H9 (cell line): ENCODE results near the gene ATP2A1. TPM values are rescaled to one million over a fixed set of nuclear protein-coding genes. Genes with fewer than 3 reads are reported as not detected.

Source experiments
- DNase-seq: peaks from one replicate; pipeline ENCODE4 v3.0.0-alpha.2; 2017
- H2AFZ ChIP-seq: one replicate; pipeline ENCODE4 v1.6.1; 2013; ENCODE audit warnings: mild to moderate bottlenecking, low read length, control low read depth, moderate library complexity
- H2AK5ac ChIP-seq: 2 replicates; pipeline ENCODE4 v1.6.1; 2013; ENCODE audit warnings: low read length, control low read depth, mixed read lengths; ENCODE audit not compliant: insufficient read length
- H2BK120ac ChIP-seq: one replicate; pipeline ENCODE4 v1.6.1; 2013; ENCODE audit warnings: low read depth, mild to moderate bottlenecking, low read length, control low read depth, inconsistent platforms; ENCODE audit not compliant: poor library complexity, severe bottlenecking
- H2BK12ac ChIP-seq: 2 replicates; pipeline ENCODE4 v1.6.1; 2013; ENCODE audit warnings: low read length, control low read depth, mixed read lengths, low read depth; ENCODE audit not compliant: insufficient read length
- H2BK15ac ChIP-seq: 2 replicates; pipeline ENCODE4 v1.6.1; 2013; ENCODE audit warnings: low read depth, low read length, control low read depth
- H2BK20ac ChIP-seq: one replicate; pipeline ENCODE4 v1.6.1; 2013; ENCODE audit warnings: low read depth, mild to moderate bottlenecking, low read length, control low read depth, inconsistent platforms; ENCODE audit not compliant: poor library complexity, severe bottlenecking
- H2BK5ac ChIP-seq: 2 replicates; pipeline ENCODE4 v1.6.1; 2013; ENCODE audit warnings: low read length, control low read depth, mixed read lengths; ENCODE audit not compliant: insufficient read length
- H3K14ac ChIP-seq: 2 replicates; pipeline ENCODE4 v1.6.1; 2013; ENCODE audit warnings: low read length, control low read depth; ENCODE audit not compliant: insufficient read depth
- H3K18ac ChIP-seq: 2 replicates; pipeline ENCODE4 v1.6.1; 2013; ENCODE audit warnings: low read depth, mild to moderate bottlenecking, mixed read lengths, low read length, control low read depth; ENCODE audit not compliant: insufficient read length
- H3K23ac ChIP-seq: 2 replicates; pipeline ENCODE4 v1.6.1; 2013; ENCODE audit warnings: low read length, control low read depth, mixed read lengths, low read depth; ENCODE audit not compliant: insufficient read length
- H3K23me2 ChIP-seq: 2 replicates; pipeline ENCODE4 v1.6.1; 2013; ENCODE audit warnings: low read depth, mild to moderate bottlenecking, mixed read lengths, low read length, control low read depth; ENCODE audit not compliant: insufficient read length, poor library complexity, severe bottlenecking
- H3K27ac ChIP-seq: 2 replicates; pipeline ENCODE4 v1.5.1; 2013; ENCODE audit warnings: low read length, control low read depth, mixed read lengths, low read depth; ENCODE audit not compliant: insufficient read length
- H3K27me3 ChIP-seq: 2 replicates; pipeline ENCODE4 v1.6.1; 2013; ENCODE audit warnings: low read length, control low read depth, inconsistent platforms; ENCODE audit not compliant: insufficient read depth
- H3K4ac ChIP-seq: 2 replicates; pipeline ENCODE4 v1.6.1; 2013; ENCODE audit warnings: low read depth, mild to moderate bottlenecking, control low read depth, inconsistent platforms, low read length, moderate library complexity
- H3K4me1 ChIP-seq: 2 replicates; pipeline ENCODE4 v1.6.1; 2013; ENCODE audit warnings: low read length, control low read depth, inconsistent platforms; ENCODE audit not compliant: insufficient read depth
- H3K4me2 ChIP-seq: 2 replicates; pipeline ENCODE4 v1.6.1; 2013; ENCODE audit warnings: low read length, control low read depth, mixed read lengths; ENCODE audit not compliant: insufficient read length, insufficient read depth
- H3K56ac ChIP-seq: 2 replicates; pipeline ENCODE4 v1.6.1; 2013; ENCODE audit warnings: low read depth, mild to moderate bottlenecking, mixed read lengths, low read length, control low read depth; ENCODE audit not compliant: insufficient read length
- H3K79me1 ChIP-seq: 2 replicates; pipeline ENCODE4 v1.6.1; 2013; ENCODE audit warnings: low read depth, mild to moderate bottlenecking, moderate library complexity, low read length, control low read depth, inconsistent platforms; ENCODE audit not compliant: insufficient read depth, poor library complexity, severe bottlenecking
- H3K79me2 ChIP-seq: 2 replicates; pipeline ENCODE4 v1.6.1; 2013; ENCODE audit warnings: low read length, control low read depth, inconsistent platforms; ENCODE audit not compliant: insufficient read depth
- H3K9ac ChIP-seq: 2 replicates; pipeline ENCODE4 v1.6.1; 2013; ENCODE audit warnings: low read length, control low read depth, mixed read lengths; ENCODE audit not compliant: insufficient read length; ENCODE audit errors: extremely low read depth
- H3K9me3 ChIP-seq: one replicate; pipeline ENCODE4 v1.6.1; 2013; ENCODE audit warnings: low read depth, low read length, inconsistent platforms; ENCODE audit not compliant: control insufficient read depth
- H3T11ph ChIP-seq: one replicate; pipeline ENCODE4 v1.6.1; 2013; ENCODE audit warnings: mild to moderate bottlenecking, low read length, control low read depth, inconsistent platforms
- H4K20me1 ChIP-seq: one replicate; pipeline ENCODE4 v1.6.1; 2013; ENCODE audit not compliant: control insufficient read depth, insufficient read length, insufficient read depth
- H4K5ac ChIP-seq: 2 replicates; pipeline ENCODE4 v1.6.1; 2013; ENCODE audit warnings: low read depth, mild to moderate bottlenecking, mixed read lengths, low read length, control low read depth; ENCODE audit not compliant: insufficient read length
- H4K8ac ChIP-seq: replicated peaks from 2 replicates; pipeline ENCODE4 v1.6.1; 2013; ENCODE audit warnings: low read length, control low read depth, mixed read lengths, low read depth; ENCODE audit not compliant: insufficient read length
- H4K91ac ChIP-seq: 2 replicates; pipeline ENCODE4 v1.6.1; 2013; ENCODE audit warnings: low read depth, mild to moderate bottlenecking, moderate library complexity, mixed read lengths, low read length, control low read depth; ENCODE audit not compliant: insufficient read length
- H3K27ac Mint-ChIP-seq, 3 experiments: 2 replicates in 2 of 3; 3 replicates in 1 of 3; pipeline ENCODE4 v1.8.0; 2020 to 2021; ENCODE audit warnings: mixed read lengths in 3 of 3, mild to moderate bottlenecking in 1 of 3, moderate library complexity in 1 of 3
- H3K27me3 Mint-ChIP-seq: 2 replicates; pipeline ENCODE4 v1.8.0; 2021; ENCODE audit warnings: low read depth, mild to moderate bottlenecking, moderate library complexity, mixed read lengths
- H3K36me3 Mint-ChIP-seq, 3 experiments: 2 replicates in 2 of 3; 3 replicates in 1 of 3; pipeline ENCODE4 v1.8.0; 2020 to 2021; ENCODE audit warnings: low read depth in 3 of 3, mixed read lengths in 3 of 3; ENCODE audit not compliant: insufficient read depth in 1 of 3
- H3K4me1 Mint-ChIP-seq, 2 experiments: 2 replicates each; pipeline ENCODE4 v1.8.0; 2020; ENCODE audit warnings: mixed read lengths in 2 of 2
- H3K4me3 Mint-ChIP-seq, 2 experiments: 2 replicates in 1 of 2; 3 replicates in 1 of 2; pipeline ENCODE4 v1.8.0; 2020 to 2021; ENCODE audit warnings: mild to moderate bottlenecking in 2 of 2, mixed read lengths in 2 of 2, moderate library complexity in 1 of 2
- H3K9me3 Mint-ChIP-seq, 2 experiments: 2 replicates in 1 of 2; 3 replicates in 1 of 2; pipeline ENCODE4 v1.8.0; 2020; ENCODE audit warnings: mild to moderate bottlenecking in 2 of 2, mixed read lengths in 2 of 2, moderate library complexity in 1 of 2
- CTCF ChIP-seq: fragments of 200-600 bp; sonication (generic); conservative IDR thresholded peaks from 3 replicates; pipeline ENCODE4 v1.8.0; 2021; ENCODE audit warnings: antibody characterized with exemption, mild to moderate bottlenecking
- WGBS: extraction: QIAGEN DNeasy Blood & Tissue Kit; methylation state at CpG from one replicate; pipeline ENCODE4 v1.1.7; 2013; ENCODE audit warnings: missing lambda C conversion rate, low lambda C conversion rate, mixed read lengths; ENCODE audit not compliant: insufficient read length; ENCODE audit errors: extremely low coverage; 5-methylcytosine and 5-hydroxymethylcytosine counted together
- total RNA-seq: library from RNA; stranded (reverse); gene quantifications from 2 replicates; pipeline ENCODE4 v1.2.1, GENCODE V29; 2021

ATP2A1 gene
- total RNA-seq, 1 experiment from 2014 or later = 4.6 TPM

DNA sequence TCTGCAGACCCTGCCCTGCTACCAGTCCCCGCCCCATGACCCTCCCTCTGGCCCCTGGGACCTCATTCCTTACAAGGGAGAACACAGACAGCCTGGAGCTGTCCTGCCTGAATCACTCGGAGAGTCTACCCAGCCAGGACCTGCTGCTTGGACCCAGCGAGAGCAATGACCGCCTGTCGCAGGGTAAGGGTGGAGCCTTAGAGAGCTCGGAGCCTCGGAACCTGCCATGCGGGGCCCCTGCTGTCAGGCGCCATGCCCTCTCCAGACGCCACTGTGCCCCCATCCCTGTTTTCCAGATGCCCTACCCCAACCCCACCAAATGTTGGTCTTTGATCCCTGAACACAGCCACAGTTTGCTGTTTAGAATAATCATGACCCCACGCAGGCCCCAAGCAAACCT is 9.1 kb upstream of the ATP2A1 start:
- no peak overlapping the region for H3K27ac Mint-ChIP-seq
- TF ChIP-seq CTCF = no peak
- no peak overlapping the region for H4K5ac ChIP-seq
- no peaks in the 10 kb centered on the region for H3K27me3 ChIP-seq
- H4K8ac ChIP-seq = no peak overlapping the region
- peaks cover 6% of the 10 kb centered on the region for H3K23me2 ChIP-seq
- peaks cover 7% of the 10 kb centered on the region; the same call in 1 of the 2 replicates for H3K79me2 ChIP-seq
- peaks cover 3% of the 10 kb centered on the region for H3K79me1 ChIP-seq
- H3K4me1 ChIP-seq = peaks cover 1% of the 10 kb centered on the region; the same call in 1 of the 2 replicates
- H2BK5ac ChIP-seq = no peak overlapping the region
- no peak overlapping the region for H4K91ac ChIP-seq
- H3K4me1 Mint-ChIP-seq = peaks cover 7 to 16% of the 10 kb centered on the region in 2 experiments
- H3K4me2 ChIP-seq = no peak overlapping the region
- H4K20me1 ChIP-seq = peaks cover 5% of the 10 kb centered on the region
- no peak overlapping the region for H3K14ac ChIP-seq
- H2AFZ ChIP-seq = no peak overlapping the region
- no peak overlapping the region for H2BK120ac ChIP-seq
- H3K18ac ChIP-seq = no peak overlapping the region
- no peak overlapping the region for H2BK15ac ChIP-seq
- no peaks in the 10 kb centered on the region for H3K9me3 ChIP-seq
- no peak overlapping the region for H3K23ac ChIP-seq
- no peak overlapping the region for H2BK12ac ChIP-seq
- H3K27me3 Mint-ChIP-seq = no peaks in the 10 kb centered on the region; the same call in 1 of the 2 replicates
- no peak overlapping the region for H3K4me3 Mint-ChIP-seq
- no peaks in the 10 kb centered on the region; a peak in 1 of 5 replicates for H3K9me3 Mint-ChIP-seq
- H3K36me3 Mint-ChIP-seq = peaks cover 24 to 61% (median 53%) of the 10 kb centered on the region in 3 experiments
- H3K27ac ChIP-seq = no peak overlapping the region
- H3K9ac ChIP-seq = no peak overlapping the region
- no peak overlapping the region for H3K56ac ChIP-seq
- no peak for DNase-seq
- H3K4ac ChIP-seq = no peak overlapping the region
- H2BK20ac ChIP-seq = no peak overlapping the region
- WGBS = no CpG with 5 or more reads among the region's 11 CpGs
- H2AK5ac ChIP-seq = no peak overlapping the region
- no peak overlapping the region for H3T11ph ChIP-seq
